GM18517 (cell line): Measurements from ENCODE around the gene GPR153.
"Not testable (repeated sequence)": the region's sequence is repeated elsewhere in the genome, so short reads cannot be mapped to it uniquely, and the experiment has no call there.

Source experiments
- ATAC-seq: cut with Tn5 transposase; IDR thresholded peaks from one replicate; pipeline ENCODE4 v1.9.1; 2021; ENCODE audit warnings: mild to moderate bottlenecking, moderate library complexity; ENCODE audit not compliant: unreplicated experiment

Gene GPR153

DNA sequence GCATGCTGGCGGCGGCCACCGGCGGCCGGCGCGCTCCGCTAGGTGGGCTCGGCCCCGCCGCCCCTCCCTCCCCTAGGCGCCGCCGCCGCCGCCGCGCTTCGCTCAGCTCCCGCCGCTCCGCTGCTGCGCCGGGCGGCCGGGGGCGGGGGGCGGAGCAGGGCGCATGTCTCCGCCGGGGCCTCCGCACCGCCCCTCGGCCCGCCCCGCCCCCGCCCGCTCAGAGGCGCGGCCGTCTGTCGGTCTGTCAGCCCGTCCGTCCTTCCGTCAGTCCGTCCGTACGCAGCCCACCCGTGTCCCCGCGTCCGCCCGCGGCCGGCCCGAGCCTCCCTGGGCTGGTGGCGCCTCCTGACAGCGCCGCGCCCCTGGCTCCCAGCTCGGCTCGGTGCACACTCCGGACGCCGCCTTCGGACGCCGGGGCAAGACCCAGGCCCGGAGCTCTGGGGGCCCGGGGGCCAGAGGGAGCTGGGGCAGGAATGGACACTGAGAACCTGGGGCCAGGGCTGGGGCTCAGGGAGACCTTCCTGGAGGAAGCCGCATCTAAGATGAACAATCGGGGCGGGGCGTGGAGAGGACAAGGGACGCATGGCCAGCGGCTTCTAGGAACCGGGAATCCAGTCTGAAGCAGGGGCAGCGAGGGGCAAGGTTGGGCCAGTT is at the start of gene GPR153:
Gene GPR153 (minus strand): TSS at position 138 of the 654 bp plus-strand sequence. CDS start 6,193 bp downstream, outside the sequence.
- ATAC-seq, result no peak

DNA sequence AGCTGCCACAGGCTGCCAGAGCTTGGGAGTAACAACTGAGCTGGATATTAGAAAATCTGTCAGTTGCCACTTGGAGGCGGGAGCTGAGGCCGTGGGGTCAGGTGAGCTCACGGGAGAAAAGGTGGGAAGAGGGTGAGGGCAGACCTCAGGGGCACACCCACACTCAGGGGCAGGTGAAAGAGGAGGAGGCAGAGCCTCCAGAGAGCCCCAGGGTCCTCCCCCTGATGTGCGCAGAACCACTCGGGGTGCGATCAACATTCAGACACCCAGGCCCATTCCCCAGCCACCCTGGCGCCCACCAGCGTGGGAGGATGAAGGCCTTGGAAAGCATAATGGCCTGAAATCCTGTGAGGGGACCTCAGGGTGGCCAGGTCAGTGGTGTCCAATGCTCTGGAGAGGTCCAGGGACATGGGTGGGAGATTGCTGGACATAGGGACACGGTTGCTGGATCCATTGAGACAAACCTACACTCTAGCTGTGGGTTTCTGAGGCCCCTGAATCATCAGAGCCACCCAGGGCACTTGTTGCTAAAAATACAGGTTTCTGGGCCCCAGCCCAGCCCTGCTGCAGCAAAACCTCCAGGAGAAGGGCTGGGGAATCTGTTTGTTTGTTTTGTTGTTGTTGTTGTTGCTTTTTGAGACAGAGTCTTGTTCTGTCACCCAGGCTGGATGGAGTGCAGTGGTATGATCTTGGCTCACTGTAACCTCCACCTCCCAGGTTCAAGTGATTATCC is 49.4 kb upstream of the GPR153 start:
- no peak for ATAC-seq

GRCh38 chr1:6309564-6309963 is 48.7 kb upstream of the GPR153 start:
- no peak for ATAC-seq

- ATAC-seq, result no peak
Observed at GRCh38 chr1:6308449-6308848, 47.6 kb upstream of the GPR153 start.

GRCh38 chr1:6307682-6308081 is 46.8 kb upstream of the GPR153 start:
- ATAC-seq, result not testable (repeated sequence)

DNA sequence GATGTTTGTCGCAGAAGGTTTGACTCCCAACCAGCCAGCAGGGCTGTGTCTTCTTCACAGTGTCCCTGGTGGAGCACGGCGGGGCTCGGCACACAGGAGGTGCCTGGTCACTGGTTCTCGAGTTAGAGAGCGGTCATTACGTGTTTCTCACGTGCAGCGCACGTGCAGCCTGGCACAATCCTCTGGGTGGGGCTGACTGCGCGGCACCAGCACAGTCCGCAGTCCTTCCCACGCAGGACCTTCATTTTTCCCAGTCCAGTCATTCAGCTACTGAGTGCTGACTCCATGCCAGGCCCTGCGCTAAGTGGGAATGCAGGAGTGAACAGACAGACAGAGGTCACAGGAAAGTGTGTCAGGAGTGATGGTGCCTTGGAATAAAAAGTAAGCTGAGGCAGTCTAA is 46.2 kb upstream of the GPR153 start:
- no peak for ATAC-seq

GRCh38 chr1:6303397-6304012 is 42.6 kb upstream of the GPR153 start:
- ATAC-seq, result no peak

- ATAC-seq, result no peak
Observed at GRCh38 chr1:6302568-6302967, 41.7 kb upstream of the GPR153 start.

- no peak for ATAC-seq
Observed at GRCh38 chr1:6301526-6301925, 40.6 kb upstream of the GPR153 start.

DNA sequence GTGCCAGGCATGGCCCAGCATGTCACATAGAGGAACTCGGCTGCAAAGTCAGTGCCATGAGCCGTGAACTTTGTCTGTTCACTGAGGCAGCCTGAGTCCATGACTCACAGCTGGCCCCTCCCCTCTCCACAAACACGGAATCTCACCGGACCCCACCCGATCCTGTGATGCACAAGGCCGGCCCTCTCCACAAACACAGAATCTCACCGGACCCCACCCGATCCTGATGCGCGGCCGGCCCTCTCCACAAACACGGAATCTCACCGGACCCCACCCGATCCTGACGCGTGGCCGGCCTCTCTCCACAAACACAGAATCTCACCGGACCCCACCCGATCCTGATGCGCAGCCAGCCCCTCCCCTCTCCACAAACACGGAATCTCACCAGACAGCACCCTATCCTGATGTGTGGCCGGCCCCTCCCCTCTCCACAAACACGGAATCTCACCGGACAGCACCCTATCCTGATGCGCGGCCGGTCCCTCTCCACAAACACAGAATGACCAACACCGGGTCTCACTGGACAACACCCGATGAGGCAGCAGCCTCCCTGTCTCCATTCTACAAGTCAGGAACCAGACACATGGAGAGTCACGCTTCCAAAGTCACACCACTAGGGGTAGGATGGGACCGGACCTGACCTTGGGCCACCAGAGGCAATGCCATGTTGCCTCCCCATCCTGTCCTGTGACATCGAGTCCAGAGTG is 39.6 kb upstream of the GPR153 start:
- no peak for ATAC-seq

GRCh38 chr1:6299557-6300165 is 38.8 kb upstream of the GPR153 start:
- ATAC-seq, result no peak

DNA sequence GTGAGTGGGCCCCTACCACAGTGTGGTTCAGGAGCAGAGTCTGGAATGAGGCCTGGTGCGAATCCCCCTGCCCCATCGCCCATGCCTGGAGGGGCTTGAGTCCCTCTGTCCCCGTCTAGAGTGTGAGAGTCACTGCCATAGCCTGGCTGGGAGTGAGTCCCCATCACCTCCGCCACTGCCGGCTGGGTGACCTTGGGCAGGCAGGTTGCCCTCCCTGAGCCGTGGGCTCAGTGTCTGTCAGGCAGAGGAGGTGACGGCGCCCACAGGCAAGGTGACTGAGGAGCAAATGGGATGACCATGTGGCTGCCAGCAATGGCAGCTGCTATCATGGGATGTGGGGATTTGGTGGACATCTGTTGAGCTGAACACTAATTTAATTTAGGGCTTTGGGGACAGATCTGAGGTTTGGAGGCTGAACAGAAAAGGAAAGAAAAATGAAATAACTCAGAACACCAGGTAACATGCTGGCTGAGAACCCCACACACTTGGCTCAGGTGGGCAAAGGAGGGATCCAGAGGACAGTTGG is 38.1 kb upstream of the GPR153 start:
- no peak for ATAC-seq

- ATAC-seq, result no peak
Observed at GRCh38 chr1:6298530-6298929, 37.6 kb upstream of the GPR153 start.

DNA sequence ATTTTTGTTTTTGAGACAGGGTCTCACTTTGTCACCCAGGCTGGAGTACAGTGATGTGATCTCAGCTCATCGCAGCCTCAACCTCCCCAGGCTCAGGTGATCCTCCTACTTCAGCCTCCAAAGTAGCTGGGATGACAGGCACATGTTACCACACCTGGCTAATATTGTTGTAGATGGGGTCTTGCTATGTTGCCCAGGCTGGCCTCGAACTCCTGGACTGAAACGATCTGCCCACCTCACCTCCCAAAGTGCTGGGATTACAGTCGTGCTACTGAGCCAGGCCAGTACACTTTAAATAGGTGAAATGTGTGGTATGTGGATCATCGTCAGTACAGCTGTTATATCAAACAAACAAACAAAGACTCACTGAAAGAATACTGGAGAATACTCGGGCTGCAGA is 35.0 kb upstream of the GPR153 start:
- no peak for ATAC-seq

DNA sequence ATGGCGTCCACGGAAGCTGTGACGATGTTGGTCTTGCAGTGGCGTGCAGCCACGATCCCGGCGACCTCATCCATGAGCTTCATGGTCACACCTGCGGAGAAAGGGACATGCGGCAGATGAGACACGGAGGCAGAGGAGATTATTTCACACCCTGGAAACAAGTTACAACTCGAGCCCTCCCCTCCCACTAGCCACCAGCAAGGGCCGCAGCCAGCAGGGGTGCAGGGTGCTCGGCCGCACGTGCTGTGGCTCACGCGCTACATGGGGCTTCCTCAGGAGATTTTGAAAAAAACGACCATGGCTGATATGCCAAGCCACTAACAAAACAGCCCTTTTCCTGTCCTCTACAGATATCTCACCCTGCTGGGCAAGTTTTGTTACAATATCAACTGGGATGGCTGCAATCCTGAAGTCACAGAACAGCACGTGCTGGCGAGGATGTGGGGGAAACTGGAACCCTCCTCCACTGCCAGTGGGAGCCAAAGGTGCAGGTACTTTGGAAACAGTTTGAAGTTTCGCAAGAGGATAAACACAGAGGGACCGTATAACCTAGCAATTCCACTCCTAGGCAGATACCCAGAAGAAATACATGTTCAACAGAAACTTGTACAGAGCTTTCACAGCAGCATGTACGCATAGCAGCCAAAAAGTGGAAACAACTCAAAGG is 34.1 kb upstream of the GPR153 start:
- ATAC-seq, result no peak

DNA sequence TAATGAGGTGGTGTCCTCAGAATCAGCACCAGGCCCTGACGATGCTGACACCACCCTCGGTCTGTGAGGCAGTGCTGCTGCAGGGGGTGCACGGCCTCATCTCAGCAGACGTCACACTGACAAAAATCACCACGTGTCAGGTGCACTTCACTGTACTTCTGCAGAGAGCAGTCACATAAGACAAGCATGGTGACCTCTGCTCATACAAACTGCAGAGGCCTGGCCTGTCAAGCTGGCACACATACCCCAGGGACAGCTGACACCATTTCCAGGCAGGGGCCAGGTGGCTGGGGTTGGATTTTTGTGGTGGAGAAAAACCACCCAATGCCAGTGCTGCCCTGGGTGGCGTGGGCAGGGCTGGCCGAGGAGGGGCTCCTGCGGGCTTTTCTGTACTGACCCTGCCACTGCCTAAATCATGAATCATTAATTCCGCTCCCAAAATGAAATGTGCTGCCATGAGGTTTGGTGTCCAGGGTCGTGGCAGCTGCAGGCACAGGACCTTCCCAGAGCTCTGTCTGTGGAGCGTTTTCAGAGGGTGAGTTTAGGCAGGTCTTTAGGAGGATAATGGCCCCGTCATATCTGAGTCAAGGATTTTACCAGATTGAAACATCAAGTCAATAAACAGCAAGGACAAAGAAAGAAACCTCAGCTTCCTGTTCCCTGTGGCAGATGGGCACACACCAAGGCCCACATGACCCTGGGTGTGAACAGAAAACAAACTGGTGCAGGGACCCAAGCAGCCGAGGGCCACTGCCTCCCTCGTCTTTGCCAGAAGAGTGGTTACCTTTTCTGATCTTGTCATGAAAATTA is 33.4 kb upstream of the GPR153 start:
- ATAC-seq, result no peak

DNA sequence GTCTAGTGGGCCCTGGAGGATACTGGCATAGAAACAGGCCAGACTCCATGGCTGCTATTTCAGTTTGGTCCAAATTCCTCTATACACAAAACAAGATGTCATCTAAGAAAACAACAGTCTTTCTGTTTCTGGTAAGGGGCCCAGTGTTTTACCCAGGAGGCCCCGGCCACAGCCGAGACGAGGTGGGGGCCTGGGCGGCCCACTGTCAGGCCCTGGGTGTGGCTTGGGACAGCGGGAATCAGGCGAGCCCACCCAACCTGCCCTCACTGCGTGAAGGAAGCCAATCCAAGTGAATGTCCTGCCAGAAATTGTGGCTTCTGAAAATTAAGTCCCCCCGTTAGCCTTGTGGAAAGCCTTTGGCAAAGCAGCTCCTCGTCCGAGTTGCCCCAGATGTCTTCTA is 31.2 kb upstream of the GPR153 start:
- ATAC-seq, result no peak

DNA sequence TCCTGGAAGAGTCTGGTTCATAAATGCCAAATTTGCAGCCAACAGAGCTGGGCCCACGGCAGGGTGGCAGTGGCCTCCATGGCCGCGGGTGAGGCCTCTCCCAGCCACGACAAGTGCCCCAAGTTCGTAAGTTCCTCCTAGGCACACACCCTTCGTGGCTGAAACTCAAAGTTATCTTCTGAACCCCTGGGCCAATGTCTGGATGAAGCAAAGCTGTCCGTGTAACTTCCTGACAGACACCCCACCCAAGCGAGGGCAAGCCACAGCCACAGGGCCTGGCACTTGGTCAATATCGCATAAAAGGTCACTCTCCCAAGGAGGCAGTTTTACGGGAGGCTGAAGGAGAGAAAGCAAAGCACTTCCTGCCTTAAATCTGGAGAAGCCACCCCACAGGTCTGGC is 27.8 kb upstream of the GPR153 start:
- ATAC-seq, result no peak

- no peak for ATAC-seq
Observed at GRCh38 chr1:6288026-6288425, 27.1 kb upstream of the GPR153 start.
